Measurements from ENCODE around the gene EIF2B2.
A peak's percentile ranks its signal among the peaks of the same experiment; 100 is the strongest.

EIF2B2 gene

DNA sequence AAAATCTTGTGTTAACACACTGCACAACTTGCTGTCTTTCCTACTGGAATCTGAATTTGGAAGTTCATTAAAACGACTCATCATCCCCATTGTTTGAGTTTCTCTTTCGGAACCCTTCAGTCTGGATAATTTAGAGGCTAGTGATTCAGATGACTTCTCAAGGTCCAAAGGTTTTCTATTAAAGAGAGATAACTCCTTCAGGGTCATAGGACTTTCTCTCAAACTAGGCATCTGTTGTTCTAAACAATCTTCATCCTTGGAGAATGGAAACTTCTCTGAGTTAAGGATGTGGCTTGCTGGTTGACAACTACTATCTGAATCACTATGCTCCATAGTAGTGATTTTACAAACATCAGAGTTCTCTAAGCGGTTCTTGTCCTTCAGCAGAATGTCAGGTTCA is 44.2 kb downstream of the EIF2B2 start:
- DNase-seq = no peak

GRCh38 chr14:75047506-75047905 is 44.8 kb downstream of the EIF2B2 start:
- DNase-seq = no peak

- no peak for DNase-seq
Observed at GRCh38 chr14:75048101-75048500, 45.4 kb downstream of the EIF2B2 start.

DNA sequence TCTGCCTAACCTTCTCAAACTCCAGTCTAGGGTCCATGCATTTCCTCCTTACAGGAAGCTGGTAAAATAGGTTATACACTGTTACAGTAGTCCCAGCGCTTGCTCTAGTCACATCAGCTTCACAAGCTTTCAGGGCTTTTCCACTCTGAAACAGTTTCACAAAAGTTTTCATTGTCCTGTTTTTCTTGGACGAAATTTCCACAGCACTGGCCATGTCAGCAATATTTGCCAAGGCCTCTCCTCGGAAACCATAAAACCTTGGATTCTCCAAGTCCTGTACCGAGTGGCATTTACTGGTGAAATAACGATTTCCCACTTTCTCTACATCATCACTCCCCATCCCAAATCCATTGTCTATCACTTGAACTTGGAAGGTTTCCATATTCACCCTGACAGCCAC is 46.4 kb downstream of the EIF2B2 start:
- DNase-seq = peak; percentile 21

DNA sequence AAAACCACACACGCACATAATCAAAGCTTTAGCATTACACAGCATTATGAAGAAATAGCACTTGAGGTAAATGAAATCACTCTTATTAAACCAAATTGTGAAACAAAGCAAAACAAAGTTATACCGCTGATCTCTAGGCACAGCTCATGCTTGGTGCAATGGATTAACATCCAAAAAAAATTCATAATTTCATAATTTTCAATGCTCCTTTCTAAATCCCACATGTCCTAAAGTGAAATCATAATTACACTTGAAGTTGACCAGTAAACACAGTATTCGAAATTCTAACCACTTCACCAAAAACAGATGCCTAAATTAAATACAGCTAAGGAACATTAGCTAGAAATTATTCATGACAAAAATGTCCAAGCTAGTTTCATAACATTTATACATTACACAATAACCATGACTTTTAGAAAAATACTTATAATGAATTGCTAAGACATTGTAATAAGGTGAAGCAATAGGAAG is 47.0 kb downstream of the EIF2B2 start:
- DNase-seq = no peak

DNA sequence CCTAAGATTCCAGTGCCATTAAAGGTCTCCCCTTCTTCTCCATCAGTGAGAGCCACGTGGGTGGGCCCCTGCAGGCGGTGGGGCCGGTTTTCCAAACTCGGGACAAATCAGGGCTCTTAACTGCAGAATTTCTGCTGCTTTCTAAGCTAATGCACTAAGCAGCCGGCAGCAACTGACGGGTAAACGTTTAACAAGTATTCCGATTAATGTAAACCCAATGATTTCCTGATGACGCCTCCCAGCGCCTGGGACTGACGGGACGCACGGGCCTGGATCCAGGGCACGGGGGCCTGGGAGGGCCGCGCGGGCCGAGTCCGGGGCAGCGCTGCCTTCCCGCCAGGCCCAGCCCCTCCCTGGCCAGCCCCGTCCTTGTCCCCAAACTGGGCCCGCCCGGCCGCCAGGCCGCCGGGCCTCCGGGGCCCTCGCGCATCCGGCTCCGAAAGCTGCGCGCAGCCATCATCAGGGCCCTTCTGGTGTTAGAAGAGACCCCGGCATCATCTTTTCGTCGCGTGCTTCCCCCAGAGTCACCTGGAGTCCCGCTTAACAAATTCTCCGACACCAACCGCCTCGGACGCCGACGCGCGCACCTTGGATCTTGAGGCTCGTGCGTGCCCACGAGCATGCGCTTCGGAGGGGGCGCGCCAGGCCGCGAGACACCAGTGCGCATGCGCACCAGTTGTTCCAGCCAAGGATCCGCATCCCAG is 48.3 kb downstream of the EIF2B2 start, which contains the start of gene MLH3:
Gene MLH3 (minus strand): TSS at position 616 of the 704 bp plus-strand sequence. CDS start 1,812 bp downstream, outside the sequence.
- DNase-seq = peak; percentile 87

- no peak for DNase-seq
Observed at GRCh38 chr14:75051556-75051899, 48.8 kb downstream of the EIF2B2 start.

- no peak for DNase-seq
Observed at GRCh38 chr14:75053396-75054291, 50.9 kb downstream of the EIF2B2 start.

DNA sequence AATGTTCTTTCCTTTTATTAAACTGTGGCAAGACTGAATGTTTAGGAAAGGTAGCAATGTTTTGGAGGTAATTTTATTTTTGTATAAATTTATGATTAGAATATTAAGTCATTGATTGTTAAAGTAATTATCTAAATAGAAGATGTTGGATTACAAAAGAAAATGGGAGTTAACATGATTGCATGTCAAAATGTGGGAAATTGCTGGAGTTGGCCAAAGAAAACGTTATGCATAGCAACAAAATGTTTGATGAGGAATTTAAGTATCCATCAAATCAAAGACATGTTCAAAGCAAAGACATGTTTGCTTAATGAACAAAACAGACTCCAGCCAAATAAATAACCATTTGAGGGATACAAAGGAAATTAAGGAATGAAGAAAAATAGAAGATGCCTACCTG is 51.7 kb downstream of the EIF2B2 start:
- no peak for DNase-seq

GRCh38 chr14:75059642-75060041 is 56.9 kb downstream of the EIF2B2 start:
- DNase-seq = no peak

GRCh38 chr14:75060420-75060819 is 57.7 kb downstream of the EIF2B2 start:
- DNase-seq = no peak

All from femur (tissue), 1 donor.